A549 (cell line): ENCODE data around the gene DECR2. TPM values are rescaled to one million over a fixed set of nuclear protein-coding genes. Genes with fewer than 3 reads are reported as not detected.
A peak's percentile ranks its signal among the peaks of the same experiment; 100 is the strongest.
"Not testable (repeated sequence)": the region's sequence is repeated elsewhere in the genome, so short reads cannot be mapped to it uniquely, and the experiment has no call there.

Source experiments
- ATAC-seq, 2 experiments: fragments of 200-7000 bp in 1 of 2; fragments of >200 bp in 1 of 2; cut with Nextera tagmentation in 1 of 2; cut with Tn5 transposase in 1 of 2; 3 replicates each; pipeline versions ENCODE4 v1.8.0 to v1.9.1; 2018 to 2020; ENCODE audit warnings: mild to moderate bottlenecking in 1 of 2, moderate library complexity in 1 of 2
- CTCF ChIA-PET: fragments of 300-600 bp; sonication (Branson Sonifier 250); formaldehyde crosslinking; extraction: SDS; loops from one replicate; lab custom pipeline; 2021; ENCODE audit warnings: antibody characterized with exemption, inconsistent platforms; lab: Yijun Ruan, JAX
- POLR2A ChIA-PET: fragments of 350-600 bp; formaldehyde crosslinking; extraction: SDS; loops from one replicate; lab custom pipeline; 2021; ENCODE audit warnings: antibody characterized with exemption, inconsistent platforms; lab: Yijun Ruan, JAX
- DNase-seq, 2 experiments: peaks; one replicate each; pipeline versions ENCODE4 v3.0.0 to v3.0.0-alpha.2; 2011 to 2016; ENCODE audit warnings: low read depth in 1 of 2, low spot score in 1 of 2
- FAIRE-seq: peaks from 2 replicates; lab custom pipeline; 2011; peaks lifted over from hg19 to GRCh38; lab: Jason Lieb, UNC
- H3K27ac ChIP-seq, 2 experiments: fragments of >200 bp; sonication (Bioruptor Twin); formaldehyde crosslinking; 3 replicates each; pipeline ENCODE4 v1.5.1; 2016 to 2017
- H3K4me1 ChIP-seq: fragments of >200 bp; sonication (Bioruptor Twin); formaldehyde crosslinking; 3 replicates; pipeline ENCODE4 v1.6.1; 2016
- H3K4me2 ChIP-seq: fragments of >200 bp; sonication (Bioruptor Twin); formaldehyde crosslinking; 3 replicates; pipeline ENCODE4 v1.6.1; 2016
- H3K4me3 ChIP-seq: fragments of >200 bp; sonication (Bioruptor Twin); formaldehyde crosslinking; 3 replicates; pipeline ENCODE4 v1.5.1; 2016
- H3K9me3 ChIP-seq: fragments of >200 bp; sonication (Bioruptor Twin); formaldehyde crosslinking; 3 replicates; pipeline ENCODE4 v1.6.1; 2016
- ATOH8 ChIP-seq: fragments of 250-450 bp; sonication (Bioruptor Pico); IDR thresholded peaks from 2 replicates; pipeline ENCODE4 v1.5.0; 2020; ENCODE audit warnings: low read depth, mild to moderate bottlenecking, moderate library complexity
- BCL3 ChIP-seq: fragments of >200 bp; sonication (Bioruptor Twin); formaldehyde crosslinking; IDR thresholded peaks from 3 replicates; pipeline ENCODE4 v1.6.1; 2016
- E2F6 ChIP-seq: IDR thresholded peaks from 2 replicates; pipeline ENCODE4 v1.6.1; 2012; ENCODE audit warnings: low read depth, borderline replicate concordance
- GATA3 ChIP-seq: IDR thresholded peaks from 2 replicates; pipeline ENCODE4 v1.6.1; 2012; ENCODE audit warnings: borderline replicate concordance
- KDM1A ChIP-seq: fragments of 200-600 bp; sonication (generic); IDR thresholded peaks from 2 replicates; pipeline ENCODE4 v1.6.1; 2016; ENCODE audit warnings: low read depth, mild to moderate bottlenecking
- MAZ ChIP-seq: fragments of 150-350 bp; IDR thresholded peaks from 2 replicates; pipeline ENCODE4 v1.6.1; 2014; ENCODE audit warnings: antibody characterized with exemption, low read depth, low read length, borderline replicate concordance
- NFE2L2 ChIP-seq: fragments of 150-350 bp; conservative IDR thresholded peaks from 2 replicates; pipeline ENCODE4 v1.6.1; 2014; ENCODE audit warnings: low read length
- NPAS2 ChIP-seq: fragments of 250-450 bp; sonication (Bioruptor Pico); IDR thresholded peaks from 2 replicates; pipeline ENCODE4 v1.8.0; 2022; ENCODE audit warnings: mild to moderate bottlenecking, moderate library complexity, borderline replicate concordance
- PBX3 ChIP-seq: IDR thresholded peaks from 2 replicates; pipeline ENCODE4 v1.6.1; 2012
- POLR2A ChIP-seq: IDR thresholded peaks from 2 replicates; pipeline ENCODE4 v1.6.1; 2012; ENCODE audit warnings: mild to moderate bottlenecking, low read length
- RAD21 ChIP-seq, 2 experiments: fragments of >200 bp in 1 of 2; sonication (Bioruptor Twin) in 1 of 2; formaldehyde crosslinking in 1 of 2; IDR thresholded peaks in 1 of 2; conservative IDR thresholded peaks in 1 of 2; 2 replicates in 1 of 2; 3 replicates in 1 of 2; pipeline ENCODE4 v1.6.1; 2012 to 2018; ENCODE audit warnings: inconsistent platforms in 1 of 2
- ZFP36 ChIP-seq: fragments of 450-650 bp; IDR thresholded peaks from 2 replicates; pipeline ENCODE4 v1.6.1; 2014; ENCODE audit warnings: borderline replicate concordance; ENCODE audit not compliant: partially characterized antibody
- WGBS: methylation state at CpG from one replicate; pipeline ENCODE4 v1.1.6; 2017; ENCODE audit errors: missing lambda C conversion rate; 5-methylcytosine and 5-hydroxymethylcytosine counted together
- polyA plus RNA-seq, 4 experiments: library from polyadenylated mRNA; depleted of rRNA in 3 of 4; stranded (reverse); fragments of >200 nt; fragmentation: RNase III in 1 of 4; extraction: RNeasy Plus Mini Kit Qiagen cat#74134 plus additional on column Dnase treatment in 1 of 4; gene quantifications; 2 replicates in 3 of 4; 3 replicates in 1 of 4; pipeline ENCODE4 v1.2.3, GENCODE V29; 2011 to 2017
- TF ChIP-seq, protein P1 (sequence below): fragments of >200 bp; sonication (Bioruptor Twin); formaldehyde crosslinking; IDR thresholded peaks from 3 replicates; pipeline ENCODE4 v1.5.1; 2016

The DECR2 gene
- polyA plus RNA-seq, 2 of the 4 experiments (the other 2 are of a cell fraction) = 15.5 to 34.2 TPM

- FAIRE-seq = no peak
- H3K4me3 ChIP-seq = no peak overlapping the region
- WGBS = 85% methylated on average over 32 of the region's 33 CpGs
- ChIA-PET POLR2A (interaction anchor here (0.5 to 1.0 kb wide), 2 partner anchors 18 to 1228 kb away, joined by 3 to 5 read pairs; partner anchors contain the start of genes CRAMP1, DECR2 and IFT140), CTCF (interaction anchor here (1.3 to 1.9 kb wide), 3 partner anchors 9 to 27 kb away, joined by 3 to 4 read pairs (median 4); no protein-coding TSS in a partner anchor)
- peaks cover 10% of the 10 kb centered on the region; the same call in 2 of the 3 replicates for H3K4me1 ChIP-seq
- ATAC-seq = no peak
- no peak for DNase-seq
- H3K4me2 ChIP-seq = no peak overlapping the region
- H3K9me3 ChIP-seq = no peaks in the 10 kb centered on the region
- no peak overlapping the region for H3K27ac ChIP-seq
- TF ChIP-seq POLR2A (0 out of 2 replicates have a peak, but pooled peaks have one; percentile 7), NPAS2 (no peak)
These were observed 18.2 kb upstream of the DECR2 start for GRCh38 chr16:383326-384051.

- POLR2A ChIA-PET = interaction anchor here (0.6 to 1.5 kb wide), 3 partner anchors 14 to 342 kb away, joined by 5 read pairs; no protein-coding TSS in a partner anchor
- Histone ChIP-seq H3K4me1 (peaks cover 6% of the 10 kb centered on the region; the same call in 1 of the 3 replicates), H3K4me3 (no peak overlapping the region), H3K9me3 (no peaks in the 10 kb centered on the region), H3K27ac (no peak overlapping the region), H3K4me2 (no peak overlapping the region)
- TF ChIP-seq MAZ (no peak), NFE2L2 (no peak), RAD21 (conservative IDR thresholded peaks at IDR 0.05 in 1 of 2, IDR thresholded peaks at IDR 0.05 in 1 of 2) (peak; percentile 45 to 47; a peak in 4 of 5 replicates), ATOH8 (CRISPR knock-in tag) (no peak), E2F6 (no peak), ZFP36 (no peak), PBX3 (no peak), BCL3 (no peak), GATA3 (no peak), NPAS2 (no peak), KDM1A (no peak)
- TF ChIP-seq, protein P1, sequence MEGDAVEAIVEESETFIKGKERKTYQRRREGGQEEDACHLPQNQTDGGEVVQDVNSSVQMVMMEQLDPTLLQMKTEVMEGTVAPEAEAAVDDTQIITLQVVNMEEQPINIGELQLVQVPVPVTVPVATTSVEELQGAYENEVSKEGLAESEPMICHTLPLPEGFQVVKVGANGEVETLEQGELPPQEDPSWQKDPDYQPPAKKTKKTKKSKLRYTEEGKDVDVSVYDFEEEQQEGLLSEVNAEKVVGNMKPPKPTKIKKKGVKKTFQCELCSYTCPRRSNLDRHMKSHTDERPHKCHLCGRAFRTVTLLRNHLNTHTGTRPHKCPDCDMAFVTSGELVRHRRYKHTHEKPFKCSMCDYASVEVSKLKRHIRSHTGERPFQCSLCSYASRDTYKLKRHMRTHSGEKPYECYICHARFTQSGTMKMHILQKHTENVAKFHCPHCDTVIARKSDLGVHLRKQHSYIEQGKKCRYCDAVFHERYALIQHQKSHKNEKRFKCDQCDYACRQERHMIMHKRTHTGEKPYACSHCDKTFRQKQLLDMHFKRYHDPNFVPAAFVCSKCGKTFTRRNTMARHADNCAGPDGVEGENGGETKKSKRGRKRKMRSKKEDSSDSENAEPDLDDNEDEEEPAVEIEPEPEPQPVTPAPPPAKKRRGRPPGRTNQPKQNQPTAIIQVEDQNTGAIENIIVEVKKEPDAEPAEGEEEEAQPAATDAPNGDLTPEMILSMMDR = peak; percentile 40
- ATAC-seq (no peak), DNase-seq (no peak), FAIRE-seq (no peak)
- WGBS = 80% methylated on average over 19 of the region's 19 CpGs
- CTCF ChIA-PET = interaction anchor here (0.6 to 1.2 kb wide), 10 partner anchors 15 to 199 kb away, joined by 3 to 4 read pairs (median 3); partner anchors contain the start of gene DECR2
These were observed 15.0 kb upstream of the DECR2 start for GRCh38 chr16:386641-387156.

DNA sequence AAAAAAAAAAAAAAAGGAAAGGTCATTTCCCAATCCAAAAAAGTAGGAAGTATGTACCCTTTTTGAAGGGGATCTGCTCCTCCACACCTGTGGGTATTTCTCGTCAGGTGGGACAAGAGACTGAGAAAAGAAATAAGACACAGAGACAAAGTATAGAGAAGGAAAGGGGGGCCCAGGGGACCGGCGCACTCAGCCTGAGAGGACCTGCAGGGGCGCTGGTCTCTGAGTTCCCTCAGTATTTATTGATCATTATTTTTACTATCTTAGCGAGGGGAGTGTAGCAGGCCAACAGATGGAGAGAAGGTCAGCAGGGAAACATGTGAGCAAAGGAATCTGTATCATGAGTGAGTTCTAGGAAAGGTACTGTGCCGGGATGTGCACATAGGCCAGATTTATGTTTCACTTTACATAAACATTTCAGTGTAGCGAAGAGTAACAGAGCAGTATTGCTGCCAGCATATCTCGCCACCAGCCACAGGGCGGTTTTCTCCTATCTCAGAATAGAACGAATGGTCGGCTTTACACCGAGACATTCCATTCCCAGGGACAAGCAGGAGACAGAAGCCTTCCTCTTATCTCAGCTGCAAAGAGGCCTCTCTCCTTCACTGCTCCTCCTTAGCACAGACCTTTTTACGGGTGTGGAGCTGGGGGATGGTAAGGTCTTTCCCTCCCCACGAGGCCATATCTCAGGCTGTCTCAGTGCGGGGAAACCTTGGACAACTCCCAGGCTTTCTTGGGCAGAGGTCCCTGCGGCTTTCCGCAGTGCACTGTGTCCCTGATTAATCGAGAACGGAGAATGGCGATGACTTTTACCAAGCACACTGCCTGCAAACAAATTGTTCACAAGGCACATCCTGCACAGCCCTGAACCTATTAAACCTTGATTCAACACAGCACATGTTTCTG is 13.7 kb upstream of the DECR2 start:
- CTCF ChIA-PET, H3K4me3 ChIP-seq: not testable (repeated sequence)

More for the DNA sequence above, 13.7 kb upstream of the DECR2 start:
- WGBS = 83% methylated on average over 20 of the region's 20 CpGs
- not testable (repeated sequence) for H3K4me2 ChIP-seq, H3K27ac ChIP-seq, H3K9me3 ChIP-seq, ATAC-seq, H3K4me1 ChIP-seq, FAIRE-seq, DNase-seq
- POLR2A ChIA-PET = interaction anchor here (0.7 to 1.5 kb wide), 2 partner anchors 12 to 312 kb away, joined by 4 to 5 read pairs; no protein-coding TSS in a partner anchor
